Transverse colon (tissue), 4 donors: ENCODE measurements around the gene MEGF11. TPM values are rescaled to one million over a fixed set of nuclear protein-coding genes. Genes with fewer than 3 reads are reported as not detected.
A peak's percentile ranks its signal among the peaks of the same experiment; 100 is the strongest.

Source experiments
- DNase-seq: peaks from one replicate; pipeline ENCODE4 v3.0.0-alpha.2; 2019
- H3K27ac ChIP-seq, 4 donors: fragments of 200-600 bp; sonication (generic); 2 replicates each; pipeline ENCODE4 v1.5.1; 2016 to 2018; ENCODE audit warnings: inconsistent platforms in 4 of 4
- H3K27me3 ChIP-seq: fragments of 200-600 bp; sonication (generic); 2 replicates; pipeline ENCODE4 v1.5.1; 2017; ENCODE audit warnings: inconsistent platforms
- H3K36me3 ChIP-seq, 4 donors: fragments of 200-600 bp; sonication (generic); 2 replicates each; pipeline ENCODE4 v1.5.1; 2017 to 2019; ENCODE audit warnings: inconsistent platforms in 4 of 4
- H3K4me1 ChIP-seq, 4 donors: fragments of 200-600 bp; sonication (generic); 2 replicates each; pipeline ENCODE4 v1.5.1; 2017 to 2020; ENCODE audit warnings: inconsistent platforms in 4 of 4
- H3K4me3 ChIP-seq, 4 donors: fragments of 200-600 bp; sonication (generic); 1 replicate in 1 of 4; 2 replicates in 3 of 4; pipeline versions ENCODE4 v1.5.1 to v1.6.1; 2017 to 2019; ENCODE audit warnings: inconsistent platforms in 4 of 4
- H3K9me3 ChIP-seq, 2 donors: fragments of 200-600 bp; sonication (generic); 2 replicates each; pipeline ENCODE4 v1.5.1; 2017 to 2019; ENCODE audit warnings: inconsistent platforms in 2 of 2
- CTCF ChIP-seq, 5 experiments: fragments of 200-600 bp in 3 of 5; fragments of 450-650 bp in 2 of 5; sonication (generic) in 3 of 5; IDR thresholded peaks; 1 replicate in 2 of 5; 2 replicates in 3 of 5; pipeline ENCODE4 v1.5.1; 2016 to 2017; ENCODE audit warnings: antibody characterized with exemption in 5 of 5, inconsistent platforms in 3 of 5, mild to moderate bottlenecking in 2 of 5, moderate library complexity in 1 of 5
- EP300 ChIP-seq: sonication (generic); formaldehyde crosslinking; IDR thresholded peaks from one replicate; pipeline ENCODE4 v1.6.1; 2017; ENCODE audit warnings: antibody characterized with exemption, low read depth
- POLR2A ChIP-seq: fragments of 450-650 bp; IDR thresholded peaks from one replicate; pipeline ENCODE4 v1.6.1; 2016; ENCODE audit warnings: antibody characterized with exemption, mild to moderate bottlenecking, moderate library complexity
- POLR2AphosphoS5 ChIP-seq, 3 donors: sonication (generic); formaldehyde crosslinking; IDR thresholded peaks; one replicate each; pipeline ENCODE4 v1.6.1; 2016; ENCODE audit warnings: antibody characterized with exemption in 3 of 3
- WGBS, 2 donors: methylation state at CpG; one replicate each; pipeline ENCODE4 v1.1.5; 2018; ENCODE audit warnings: low coverage in 1 of 2; 5-methylcytosine and 5-hydroxymethylcytosine counted together
- in situ Hi-C, 4 donors: fragments of 200-750 bp; cut with MboI; loops; one replicate each; pipeline versions ENCODE4 v1.15.0 to v1.15.1; 2017; ENCODE audit warnings: low sequenced_read_pairs in 3 of 4, low pct_ligation_motif_present in 1 of 4, low pct_unique_long_range_greater_than_20kb in 1 of 4
- intact Hi-C: fragments of 100-400 bp; cut with DNase I; formaldehyde crosslinking; loops from one replicate; pipeline ENCODE4 v1.15.1; 2023; ENCODE audit warnings: low total_unique reads
- total RNA-seq, 4 donors: library from RNA; depleted of rRNA; stranded (reverse); fragments of >200 nt; gene quantifications; one replicate each; pipeline ENCODE4 v1.1.0, GENCODE V29; 2016

MEGF11 gene
- total RNA-seq, 4 donors from 2014 or later, result 0.16 TPM; not detected in 3

GRCh38 chr15:66254951-66255676 is 1.6 kb upstream of the MEGF11 start:
- WGBS, 2 donors, result 30 to 54% methylated on average over 4 to 19 of the region's 19 CpGs
- Histone ChIP-seq H3K36me3 (no peaks in the 10 kb centered on the region), H3K27me3 (peaks cover 82% of the 10 kb centered on the region), H3K9me3 (no peaks in the 10 kb centered on the region), H3K4me1 (peaks cover 5 to 34% (median 30%) of the 10 kb centered on the region in 4 donors), H3K4me3 (no peak overlapping the region), H3K27ac (no peak overlapping the region)
- DNase-seq, result no peak
- in situ Hi-C loops, result no loop called here
- intact Hi-C loops, result no loop called here
- TF ChIP-seq CTCF (IDR thresholded peaks at IDR 0.05), result no peak
- no peak for TF ChIP-seq EP300
- TF ChIP-seq POLR2AphosphoS5 (IDR thresholded peaks at IDR 0.05), result no peak
- no peak for TF ChIP-seq POLR2A

GRCh38 chr15:66254089-66254950 is 770 bp upstream of the MEGF11 start:
- Histone ChIP-seq H3K27ac (no peak overlapping the region), H3K4me1 (peaks cover 5 to 34% (median 30%) of the 10 kb centered on the region in 4 donors), H3K36me3 (no peaks in the 10 kb centered on the region), H3K4me3 (peak overlapping the region in 3 of 4 donors; percentile 33 to 62 (median 42)), H3K27me3 (peaks cover 88% of the 10 kb centered on the region), H3K9me3 (no peaks in the 10 kb centered on the region)
- 12 to 16% methylated on average over 6 to 36 of the region's 36 CpGs for whole genome bisulfite sequencing, 2 donors
- in situ Hi-C loops (no loop called here), intact Hi-C loops (no loop called here)
- TF ChIP-seq EP300, result no peak
- TF ChIP-seq POLR2A, result no peak
- no peak for TF ChIP-seq POLR2AphosphoS5 (IDR thresholded peaks at IDR 0.05)
- no peak for TF ChIP-seq CTCF (IDR thresholded peaks at IDR 0.05)
- no peak for DNase-seq

GRCh38 chr15:66252685-66253417 is 699 bp downstream of the MEGF11 start:
- H3K4me3 ChIP-seq, result peak overlapping the region; percentile 7 to 62 (median 38)
- intact Hi-C loops (no loop called here), in situ Hi-C loops (no loop called here)
- H3K36me3 ChIP-seq, result no peaks in the 10 kb centered on the region
- no peaks in the 10 kb centered on the region for H3K9me3 ChIP-seq
- H3K27ac ChIP-seq, result no peak overlapping the region
- TF ChIP-seq CTCF (IDR thresholded peaks at IDR 0.05), result no peak
- TF ChIP-seq POLR2AphosphoS5 (IDR thresholded peaks at IDR 0.05), result no peak
- no peak for TF ChIP-seq POLR2A
- no peak for TF ChIP-seq EP300
- DNase-seq, result no peak
- 1% methylated on average over 63 of the region's 64 CpGs; no CpG with 5 or more reads in 1 of the 2 donors for WGBS, 2 donors
- H3K4me1 ChIP-seq, result peaks cover 5 to 34% (median 30%) of the 10 kb centered on the region in 4 donors
- peaks cover 86% of the 10 kb centered on the region for H3K27me3 ChIP-seq
